Brain microvascular endothelial cell (primary cell): ENCODE data around the gene PNCK.

Experiments
- DNase-seq: peaks from one replicate; pipeline ENCODE4 v3.0.0-alpha.2; 2020
- H3K27ac ChIP-seq: fragments of 250-450 bp; sonication (Bioruptor Pico); 2 replicates; pipeline ENCODE4 v1.5.1; 2020; ENCODE audit warnings: mild to moderate bottlenecking, moderate library complexity
- H3K27me3 ChIP-seq: fragments of 250-450 bp; sonication (Bioruptor Pico); replicated peaks from 2 replicates; pipeline ENCODE4 v1.5.1; 2020; ENCODE audit warnings: mild to moderate bottlenecking
- H3K36me3 ChIP-seq: fragments of 250-450 bp; sonication (Bioruptor Pico); replicated peaks from 2 replicates; pipeline ENCODE4 v1.5.1; 2020; ENCODE audit warnings: mild to moderate bottlenecking
- H3K4me3 ChIP-seq: 2 replicates; pipeline ENCODE4 v1.5.1; 2011; ENCODE audit warnings: low read depth, mild to moderate bottlenecking, control low read depth, low read length, moderate library complexity
- CTCF ChIP-seq: IDR thresholded peaks from 2 replicates; pipeline ENCODE4 v1.5.1; 2011; ENCODE audit warnings: low read depth, mild to moderate bottlenecking, moderate library complexity, low read length, control low read depth, inconsistent platforms; ENCODE audit errors: missing control alignments
- in situ Hi-C: cut with HindIII; loops from 2 replicates; pipeline ENCODE4 v1.10.0; 2017; ENCODE audit warnings: low sequenced_read_pairs, low pct_ligation_motif_present

Gene PNCK

GRCh38 chrX:153665726-153666306 lies 7.8 kb downstream of the PNCK start:
- no peak overlapping the region for H3K4me3 ChIP-seq
- H3K27me3 ChIP-seq, result peaks cover 4% of the 10 kb centered on the region
- in situ Hi-C loops, result no loop called here
- no peak for TF ChIP-seq CTCF
- H3K27ac ChIP-seq, result no peak overlapping the region
- no peaks in the 10 kb centered on the region for H3K36me3 ChIP-seq
- DNase-seq, result no peak

DNA sequence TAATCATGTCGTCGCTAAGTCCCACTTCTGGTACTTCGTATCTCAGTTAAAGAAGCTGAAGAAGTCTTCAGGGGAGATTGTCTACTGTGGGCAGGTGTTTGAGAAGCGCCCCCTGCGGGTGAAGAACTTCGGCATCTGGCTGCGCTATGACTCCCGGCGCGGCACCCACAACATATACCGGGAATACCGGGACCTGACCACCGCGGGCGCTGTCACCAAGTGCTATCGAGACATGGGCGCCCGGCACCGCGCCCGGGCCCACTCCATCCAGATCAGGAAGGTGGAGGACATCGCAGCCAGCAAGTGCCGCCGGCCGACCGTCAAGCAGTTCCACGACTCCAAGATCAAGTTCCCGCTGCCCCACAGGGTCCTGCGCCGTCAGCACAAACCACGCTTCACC lies 11.3 kb downstream of the PNCK start:
- peak; percentile 58 for TF ChIP-seq CTCF
- DNase-seq, result peak; percentile 12
- no peak overlapping the region for H3K27ac ChIP-seq
- H3K36me3 ChIP-seq, result no peaks in the 10 kb centered on the region
- no peak overlapping the region for H3K4me3 ChIP-seq
- H3K27me3 ChIP-seq, result peaks cover 4% of the 10 kb centered on the region
- in situ Hi-C loops, result no loop called here

- H3K4me3 ChIP-seq, result no peak overlapping the region
- no peak for TF ChIP-seq CTCF
- H3K27me3 ChIP-seq, result peaks cover 4% of the 10 kb centered on the region
- no peaks in the 10 kb centered on the region for H3K36me3 ChIP-seq
- in situ Hi-C loops, result no loop called here
- H3K27ac ChIP-seq, result no peak overlapping the region
- no peak for DNase-seq
These were observed 14.3 kb downstream of the PNCK start for GRCh38 chrX:153659268-153659667.

DNA sequence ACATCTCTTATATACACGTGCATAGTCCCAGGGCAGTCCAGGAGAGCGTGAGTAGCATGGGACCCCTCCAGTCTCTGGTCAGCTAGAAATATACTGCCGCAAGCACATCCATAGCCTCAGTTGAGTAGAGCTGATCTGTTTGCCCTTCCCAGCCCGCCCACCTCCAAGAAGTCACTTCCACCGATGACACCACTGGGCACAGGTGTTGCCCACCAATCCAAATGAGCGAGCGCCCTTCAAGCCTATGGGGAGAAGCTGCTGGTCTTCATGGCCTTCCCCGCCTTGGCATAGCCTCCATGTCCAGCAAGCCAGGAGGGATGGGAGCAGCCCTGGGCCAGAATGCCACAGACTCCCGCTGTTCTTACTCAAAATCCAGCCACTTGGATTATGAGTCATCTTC lies 16.5 kb downstream of the PNCK start:
- no peak for DNase-seq
- in situ Hi-C loops, result no loop called here
- Histone ChIP-seq H3K36me3 (no peaks in the 10 kb centered on the region), H3K27ac (no peak overlapping the region), H3K27me3 (peaks cover 4% of the 10 kb centered on the region), H3K4me3 (no peak overlapping the region)
- no peak for TF ChIP-seq CTCF

DNA sequence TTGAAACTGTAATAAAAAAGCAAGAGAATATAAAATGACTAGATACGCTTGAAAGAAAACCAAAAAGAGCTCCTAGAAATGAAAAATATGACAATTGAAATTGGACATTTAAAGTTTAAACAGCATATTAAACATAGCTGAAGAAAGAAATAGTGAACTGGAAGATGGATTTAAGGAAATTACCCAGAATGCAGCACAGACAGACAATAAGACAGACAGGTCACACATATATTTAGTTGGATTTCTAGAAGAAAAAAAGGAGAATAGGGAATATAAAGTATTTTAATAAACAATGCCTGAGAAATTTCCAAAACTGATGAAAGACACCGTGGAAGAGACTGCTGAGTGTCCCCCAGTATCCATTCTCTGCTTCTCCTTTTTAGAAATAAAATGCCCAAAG lies 20.1 kb downstream of the PNCK start:
- Histone ChIP-seq H3K36me3 (no peaks in the 10 kb centered on the region), H3K4me3 (no peak overlapping the region), H3K27me3 (peaks cover under 1% of the 10 kb centered on the region), H3K27ac (no peak overlapping the region)
- no peak for TF ChIP-seq CTCF
- no peak for DNase-seq
- in situ Hi-C loops, result no loop called here

DNA sequence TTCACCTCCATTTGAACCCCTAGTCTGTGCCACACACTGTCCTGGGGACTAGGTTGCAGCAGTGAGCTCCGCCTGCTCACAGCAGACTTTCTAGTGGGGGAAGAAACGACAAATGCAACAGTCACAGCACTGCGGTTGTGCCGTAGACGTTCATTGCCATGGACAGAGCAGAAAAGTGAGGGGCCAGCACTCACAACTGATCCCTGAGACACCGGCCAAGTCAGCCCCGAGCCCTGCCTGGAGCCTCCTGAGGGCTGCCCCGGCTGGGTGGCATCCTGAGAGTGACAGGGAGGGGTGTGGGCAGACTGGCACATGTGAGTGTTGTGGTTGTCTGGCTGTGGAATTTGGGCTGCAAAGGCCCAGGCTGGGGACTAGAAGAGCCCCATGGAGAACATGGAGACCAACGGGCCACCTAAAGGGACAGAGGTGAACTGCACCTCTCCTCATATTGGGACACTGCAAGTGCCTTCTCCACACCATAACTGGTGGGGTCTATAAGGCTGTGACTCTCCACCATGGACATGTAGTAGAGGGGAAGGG lies 22.0 kb downstream of the PNCK start:
- no peak for DNase-seq
- peak; percentile 55 for TF ChIP-seq CTCF
- in situ Hi-C loops, result no loop called here
- no peak overlapping the region for H3K27ac ChIP-seq
- H3K4me3 ChIP-seq, result no peak overlapping the region
- H3K36me3 ChIP-seq, result no peaks in the 10 kb centered on the region
- peaks cover 13% of the 10 kb centered on the region for H3K27me3 ChIP-seq
